PFSK-1 (cell line): ENCODE data around the gene C10orf71. TPM values are rescaled to one million over a fixed set of nuclear protein-coding genes. Genes with fewer than 3 reads are reported as not detected.

Experiments used
- FOXP2 ChIP-seq: optimal IDR thresholded peaks from 2 replicates; pipeline ENCODE3; 2011; ENCODE audit warnings: borderline replicate concordance, control low read depth, inconsistent platforms; ENCODE audit not compliant: insufficient read depth; ENCODE audit errors: extremely low read length, extremely low read depth
- POLR2AphosphoS5 ChIP-seq: IDR thresholded peaks from 2 replicates; pipeline ENCODE4 v1.6.1; 2012; ENCODE audit warnings: low read depth, mild to moderate bottlenecking, control low read depth, low read length, moderate library complexity
- SIN3A ChIP-seq: IDR thresholded peaks from 2 replicates; pipeline ENCODE4 v1.6.1; 2012; ENCODE audit warnings: mild to moderate bottlenecking, low read length, moderate library complexity, borderline replicate concordance; ENCODE audit not compliant: insufficient read depth
- TAF1 ChIP-seq: IDR thresholded peaks from 2 replicates; pipeline ENCODE4 v1.6.1; 2012; ENCODE audit warnings: low read length, control low read depth, borderline replicate concordance; ENCODE audit not compliant: insufficient read depth
- polyA plus RNA-seq: library from polyadenylated mRNA; unstranded; fragments of >200 nt; gene quantifications from one replicate; pipeline ENCODE4 v1.2.1, GENCODE V29; 2012; ENCODE audit warnings: low read depth, missing spikeins; ENCODE audit not compliant: insufficient read length
- TF ChIP-seq, protein P1 (sequence below), 2 experiments: IDR thresholded peaks; 2 replicates each; pipeline versions ENCODE4 v1.6.1 to v1.8.0; 2011 to 2012; ENCODE audit warnings: low read depth in 2 of 2, low read length in 2 of 2, control low read depth in 1 of 2, inconsistent platforms in 1 of 2, mild to moderate bottlenecking in 1 of 2, moderate library complexity in 1 of 2; ENCODE audit not compliant: insufficient read depth in 1 of 2

C10orf71 gene, protein sequence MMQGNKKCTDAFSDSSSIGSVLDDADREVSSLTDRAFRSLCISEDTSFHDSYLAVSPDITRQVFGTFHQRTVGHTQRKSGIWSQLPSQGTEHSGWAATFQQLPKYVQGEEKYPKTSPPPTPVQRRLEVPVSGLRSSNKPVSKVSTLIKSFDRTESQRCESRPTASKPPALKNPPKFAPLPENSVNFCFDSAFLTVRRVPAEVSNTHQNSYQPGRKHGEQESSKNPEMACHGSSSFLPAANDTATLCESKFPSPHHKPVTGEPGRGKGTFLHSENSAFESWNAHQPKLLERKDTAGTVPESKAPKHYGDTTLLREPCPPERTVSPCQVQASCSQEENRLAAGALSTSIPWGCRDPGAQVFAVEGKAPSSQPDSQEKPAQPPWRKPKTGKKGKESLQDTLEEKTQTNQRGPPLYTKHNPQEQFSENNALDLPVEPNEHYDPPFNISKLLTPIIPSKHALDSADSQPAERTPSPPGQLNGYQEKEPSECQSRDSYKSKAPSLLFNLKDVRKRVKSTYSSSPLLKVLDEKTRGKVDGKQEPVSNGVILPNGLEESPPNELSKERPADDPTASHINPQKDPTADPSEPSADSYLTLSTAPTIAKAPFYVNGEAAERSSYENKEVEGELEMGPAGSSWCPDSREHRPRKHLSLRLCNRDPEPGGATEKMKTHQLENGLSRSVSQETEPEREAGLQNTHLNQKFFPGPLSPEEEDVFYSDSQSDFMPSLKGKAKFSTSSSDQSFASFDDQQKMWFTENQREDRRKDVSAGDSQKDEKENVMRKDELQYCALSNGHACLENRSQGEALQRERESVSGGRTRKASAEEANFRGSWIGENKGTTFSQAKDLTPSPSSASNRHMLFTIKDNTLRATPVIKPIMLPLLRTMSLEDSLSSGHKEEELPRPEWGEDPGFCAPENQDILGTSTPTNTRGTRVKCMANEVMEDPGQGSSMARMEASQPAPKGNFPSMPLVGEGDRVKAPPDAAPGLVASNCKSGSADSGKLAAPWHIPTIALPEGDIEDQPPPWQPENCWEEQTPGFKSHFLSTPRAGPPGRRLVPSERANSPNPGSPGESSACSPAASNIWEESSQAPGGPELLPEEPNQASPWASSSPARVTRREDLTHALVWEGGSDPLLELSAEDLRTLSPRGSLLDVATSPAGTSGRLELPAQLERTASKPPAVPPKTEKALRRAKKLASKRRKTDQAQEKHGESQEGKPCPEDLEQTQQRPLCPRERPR (N-terminal part only)
- not detected for polyA plus RNA-seq

- TF ChIP-seq, protein P1, sequence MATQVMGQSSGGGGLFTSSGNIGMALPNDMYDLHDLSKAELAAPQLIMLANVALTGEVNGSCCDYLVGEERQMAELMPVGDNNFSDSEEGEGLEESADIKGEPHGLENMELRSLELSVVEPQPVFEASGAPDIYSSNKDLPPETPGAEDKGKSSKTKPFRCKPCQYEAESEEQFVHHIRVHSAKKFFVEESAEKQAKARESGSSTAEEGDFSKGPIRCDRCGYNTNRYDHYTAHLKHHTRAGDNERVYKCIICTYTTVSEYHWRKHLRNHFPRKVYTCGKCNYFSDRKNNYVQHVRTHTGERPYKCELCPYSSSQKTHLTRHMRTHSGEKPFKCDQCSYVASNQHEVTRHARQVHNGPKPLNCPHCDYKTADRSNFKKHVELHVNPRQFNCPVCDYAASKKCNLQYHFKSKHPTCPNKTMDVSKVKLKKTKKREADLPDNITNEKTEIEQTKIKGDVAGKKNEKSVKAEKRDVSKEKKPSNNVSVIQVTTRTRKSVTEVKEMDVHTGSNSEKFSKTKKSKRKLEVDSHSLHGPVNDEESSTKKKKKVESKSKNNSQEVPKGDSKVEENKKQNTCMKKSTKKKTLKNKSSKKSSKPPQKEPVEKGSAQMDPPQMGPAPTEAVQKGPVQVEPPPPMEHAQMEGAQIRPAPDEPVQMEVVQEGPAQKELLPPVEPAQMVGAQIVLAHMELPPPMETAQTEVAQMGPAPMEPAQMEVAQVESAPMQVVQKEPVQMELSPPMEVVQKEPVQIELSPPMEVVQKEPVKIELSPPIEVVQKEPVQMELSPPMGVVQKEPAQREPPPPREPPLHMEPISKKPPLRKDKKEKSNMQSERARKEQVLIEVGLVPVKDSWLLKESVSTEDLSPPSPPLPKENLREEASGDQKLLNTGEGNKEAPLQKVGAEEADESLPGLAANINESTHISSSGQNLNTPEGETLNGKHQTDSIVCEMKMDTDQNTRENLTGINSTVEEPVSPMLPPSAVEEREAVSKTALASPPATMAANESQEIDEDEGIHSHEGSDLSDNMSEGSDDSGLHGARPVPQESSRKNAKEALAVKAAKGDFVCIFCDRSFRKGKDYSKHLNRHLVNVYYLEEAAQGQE (IDR thresholded peaks at IDR 0.05; ENCODE audit: insufficient read depth in 1 of 2, low read depth in 2 of 2, low read length in 2 of 2) = no peak
- TF ChIP-seq POLR2AphosphoS5 (no peak), FOXP2 (no peak), TAF1 (no peak), SIN3A (no peak)
Measured at GRCh38 chr10:49298983-49299815, at the start of gene C10orf71. Gene C10orf71, plus strand, starts transcription at chr10:49299170. Its CDS starts 23,376 bp downstream, at chr10:49322546.

DNA sequence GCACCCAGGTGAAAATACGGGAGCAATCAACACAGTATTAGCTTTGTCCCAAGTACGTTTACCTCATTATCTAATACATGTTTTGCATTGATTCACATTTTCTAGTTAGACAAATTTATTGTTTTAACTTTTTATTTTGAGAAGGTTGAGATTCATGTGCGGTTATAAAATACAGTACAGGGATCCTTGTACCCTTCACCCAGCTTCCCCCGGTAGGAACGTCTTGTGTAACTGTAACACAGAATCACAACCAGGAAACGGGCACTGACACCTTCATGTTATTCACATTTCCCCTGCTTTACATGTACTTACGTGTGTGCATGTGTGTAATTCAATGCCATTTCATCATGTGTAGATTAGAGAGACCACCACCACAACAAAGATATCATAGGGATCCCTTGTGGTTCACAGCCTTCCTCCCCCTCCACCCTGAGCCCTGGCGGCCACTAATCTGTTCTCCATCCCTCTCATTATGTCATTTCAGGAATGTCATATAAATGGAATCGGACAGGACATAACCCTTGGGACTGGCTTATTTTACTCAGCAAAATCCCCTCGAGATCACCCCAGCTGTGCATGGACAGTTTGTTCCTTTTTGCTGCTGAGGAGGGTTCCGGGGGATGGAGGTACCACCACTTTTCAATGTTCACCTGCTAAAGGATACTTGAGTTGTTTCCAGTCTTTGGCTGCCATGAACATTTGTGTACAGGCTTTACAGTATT lies 46.5 kb upstream of the C10orf71 start:
- no peak for TF ChIP-seq FOXP2
- TF ChIP-seq, protein P1 (IDR thresholded peaks at IDR 0.05; ENCODE audit: insufficient read depth in 1 of 2, low read depth in 2 of 2, low read length in 2 of 2) = no peak
- no peak for TF ChIP-seq TAF1
- no peak for TF ChIP-seq POLR2AphosphoS5
- no peak for TF ChIP-seq SIN3A

DNA sequence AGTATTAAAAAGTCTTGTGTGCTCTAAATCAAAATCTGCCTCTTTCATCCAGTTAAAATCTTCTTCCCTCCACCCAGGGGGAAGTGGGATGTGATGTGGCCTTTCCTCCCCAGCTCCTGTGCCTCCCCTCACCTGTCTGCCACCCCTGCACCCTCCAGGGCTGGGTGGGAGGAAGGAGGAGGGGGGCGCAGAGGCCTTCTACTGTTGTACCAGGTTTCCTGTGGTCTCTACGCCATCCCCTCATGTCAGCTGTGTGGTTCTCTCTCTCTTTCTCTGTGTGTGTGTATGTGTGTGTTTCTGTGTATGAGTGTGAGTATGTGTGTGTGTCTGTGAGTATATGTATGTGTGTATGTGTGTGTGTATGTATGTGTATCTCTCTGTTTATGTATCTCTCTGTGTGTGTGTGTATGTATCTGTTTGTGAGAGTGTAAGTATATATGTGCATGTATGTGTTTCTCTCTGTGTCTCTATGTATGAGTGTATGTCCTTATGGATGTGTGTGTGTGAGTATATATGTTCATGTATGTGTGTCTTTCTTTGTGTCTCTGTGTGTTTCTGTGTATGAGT lies 45.5 kb upstream of the C10orf71 start:
- TF ChIP-seq FOXP2 = no peak
- no peak for TF ChIP-seq TAF1
- TF ChIP-seq SIN3A = no peak
- TF ChIP-seq POLR2AphosphoS5 = no peak
- TF ChIP-seq, protein P1 (IDR thresholded peaks at IDR 0.05; ENCODE audit: insufficient read depth in 1 of 2, low read depth in 2 of 2, low read length in 2 of 2) = no peak
